Measurements from ENCODE around the gene NHP2. TPM values are rescaled to one million over a fixed set of nuclear protein-coding genes. Genes with fewer than 3 reads are reported as not detected.
A peak's percentile ranks its signal among the peaks of the same experiment; 100 is the strongest.

Gene NHP2
- total and polyA plus RNA-seq, 9 of the 15 experiments (the other 6 are each of a cell fraction or from before 2014, with no cell fraction given): 52.8 to 622 (median 144) TPM

DNA sequence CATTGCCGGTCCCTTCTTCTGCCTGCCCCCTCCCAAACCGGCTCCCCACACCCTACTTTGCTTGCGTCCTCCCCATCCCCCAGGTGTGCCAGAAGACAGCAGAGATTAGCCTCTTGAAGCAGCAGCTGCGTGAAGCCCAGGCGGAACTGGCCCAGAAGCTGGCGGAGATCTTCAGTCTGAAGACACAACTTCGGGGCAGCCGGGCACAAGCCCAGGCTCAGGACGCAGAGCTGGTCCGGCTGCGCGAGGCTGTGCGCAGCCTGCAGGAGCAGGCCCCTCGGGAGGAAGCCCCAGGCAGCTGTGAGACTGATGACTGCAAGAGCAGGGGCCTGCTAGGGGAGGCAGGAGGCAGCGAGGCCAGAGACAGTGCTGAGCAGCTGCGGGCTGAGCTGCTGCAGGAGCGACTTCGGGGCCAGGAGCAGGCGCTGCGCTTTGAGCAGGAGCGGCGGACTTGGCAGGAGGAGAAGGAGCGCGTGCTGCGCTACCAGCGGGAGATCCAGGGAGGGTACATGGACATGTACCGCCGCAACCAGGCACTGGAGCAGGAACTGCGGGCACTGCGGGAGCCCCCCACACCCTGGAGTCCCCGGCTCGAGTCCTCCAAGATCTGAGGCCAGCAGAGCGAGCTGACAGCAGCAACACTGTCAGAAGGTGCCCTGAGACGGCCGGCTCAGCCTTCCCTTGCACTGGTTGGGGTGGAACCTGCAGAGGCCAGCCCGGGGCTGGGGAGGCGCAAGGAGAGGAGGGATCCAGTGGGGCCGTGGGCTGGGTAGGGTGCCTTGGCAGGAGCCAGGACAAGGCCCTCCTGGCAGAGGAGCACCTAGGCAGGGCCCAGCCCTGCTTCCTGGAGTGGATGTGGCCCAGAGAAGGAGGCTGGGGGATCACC is 32.1 kb downstream of the NHP2 start (continued):
- TF ChIP-seq, protein P1, sequence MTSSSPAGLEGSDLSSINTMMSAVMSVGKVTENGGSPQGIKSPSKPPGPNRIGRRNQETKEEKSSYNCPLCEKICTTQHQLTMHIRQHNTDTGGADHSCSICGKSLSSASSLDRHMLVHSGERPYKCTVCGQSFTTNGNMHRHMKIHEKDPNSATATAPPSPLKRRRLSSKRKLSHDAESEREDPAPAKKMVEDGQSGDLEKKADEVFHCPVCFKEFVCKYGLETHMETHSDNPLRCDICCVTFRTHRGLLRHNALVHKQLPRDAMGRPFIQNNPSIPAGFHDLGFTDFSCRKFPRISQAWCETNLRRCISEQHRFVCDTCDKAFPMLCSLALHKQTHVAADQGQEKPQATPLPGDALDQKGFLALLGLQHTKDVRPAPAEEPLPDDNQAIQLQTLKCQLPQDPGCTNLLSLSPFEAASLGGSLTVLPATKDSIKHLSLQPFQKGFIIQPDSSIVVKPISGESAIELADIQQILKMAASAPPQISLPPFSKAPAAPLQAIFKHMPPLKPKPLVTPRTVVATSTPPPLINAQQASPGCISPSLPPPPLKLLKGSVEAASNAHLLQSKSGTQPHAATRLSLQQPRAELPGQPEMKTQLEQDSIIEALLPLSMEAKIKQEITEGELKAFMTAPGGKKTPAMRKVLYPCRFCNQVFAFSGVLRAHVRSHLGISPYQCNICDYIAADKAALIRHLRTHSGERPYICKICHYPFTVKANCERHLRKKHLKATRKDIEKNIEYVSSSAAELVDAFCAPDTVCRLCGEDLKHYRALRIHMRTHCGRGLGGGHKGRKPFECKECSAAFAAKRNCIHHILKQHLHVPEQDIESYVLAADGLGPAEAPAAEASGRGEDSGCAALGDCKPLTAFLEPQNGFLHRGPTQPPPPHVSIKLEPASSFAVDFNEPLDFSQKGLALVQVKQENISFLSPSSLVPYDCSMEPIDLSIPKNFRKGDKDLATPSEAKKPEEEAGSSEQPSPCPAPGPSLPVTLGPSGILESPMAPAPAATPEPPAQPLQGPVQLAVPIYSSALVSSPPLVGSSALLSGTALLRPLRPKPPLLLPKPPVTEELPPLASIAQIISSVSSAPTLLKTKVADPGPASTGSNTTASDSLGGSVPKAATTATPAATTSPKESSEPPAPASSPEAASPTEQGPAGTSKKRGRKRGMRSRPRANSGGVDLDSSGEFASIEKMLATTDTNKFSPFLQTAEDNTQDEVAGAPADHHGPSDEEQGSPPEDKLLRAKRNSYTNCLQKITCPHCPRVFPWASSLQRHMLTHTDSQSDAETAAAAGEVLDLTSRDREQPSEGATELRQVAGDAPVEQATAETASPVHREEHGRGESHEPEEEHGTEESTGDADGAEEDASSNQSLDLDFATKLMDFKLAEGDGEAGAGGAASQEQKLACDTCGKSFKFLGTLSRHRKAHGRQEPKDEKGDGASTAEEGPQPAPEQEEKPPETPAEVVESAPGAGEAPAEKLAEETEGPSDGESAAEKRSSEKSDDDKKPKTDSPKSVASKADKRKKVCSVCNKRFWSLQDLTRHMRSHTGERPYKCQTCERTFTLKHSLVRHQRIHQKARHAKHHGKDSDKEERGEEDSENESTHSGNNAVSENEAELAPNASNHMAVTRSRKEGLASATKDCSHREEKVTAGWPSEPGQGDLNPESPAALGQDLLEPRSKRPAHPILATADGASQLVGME (CRISPR knock-in tag; IDR thresholded peaks at IDR 0.05): 0 out of 2 replicates have a peak, but pooled peaks have one; percentile 4
- TF ChIP-seq CBX3 (IDR thresholded peaks at IDR 0.05; ENCODE audit: borderline replicate concordance in 1 of 2, low read length in 2 of 2) (no peak), ARID2 (IDR thresholded peaks at IDR 0.05) (no peak), POLR2G (IDR thresholded peaks at IDR 0.05; ENCODE audit: low read depth, low read length) (peak; percentile 15; the same call in 1 of the 2 replicates)
- TF ChIP-seq, protein P2, sequence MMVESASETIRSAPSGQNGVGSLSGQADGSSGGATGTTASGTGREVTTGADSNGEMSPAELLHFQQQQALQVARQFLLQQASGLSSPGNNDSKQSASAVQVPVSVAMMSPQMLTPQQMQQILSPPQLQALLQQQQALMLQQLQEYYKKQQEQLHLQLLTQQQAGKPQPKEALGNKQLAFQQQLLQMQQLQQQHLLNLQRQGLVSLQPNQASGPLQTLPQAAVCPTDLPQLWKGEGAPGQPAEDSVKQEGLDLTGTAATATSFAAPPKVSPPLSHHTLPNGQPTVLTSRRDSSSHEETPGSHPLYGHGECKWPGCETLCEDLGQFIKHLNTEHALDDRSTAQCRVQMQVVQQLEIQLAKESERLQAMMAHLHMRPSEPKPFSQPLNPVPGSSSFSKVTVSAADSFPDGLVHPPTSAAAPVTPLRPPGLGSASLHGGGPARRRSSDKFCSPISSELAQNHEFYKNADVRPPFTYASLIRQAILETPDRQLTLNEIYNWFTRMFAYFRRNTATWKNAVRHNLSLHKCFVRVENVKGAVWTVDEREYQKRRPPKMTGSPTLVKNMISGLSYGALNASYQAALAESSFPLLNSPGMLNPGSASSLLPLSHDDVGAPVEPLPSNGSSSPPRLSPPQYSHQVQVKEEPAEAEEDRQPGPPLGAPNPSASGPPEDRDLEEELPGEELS (CRISPR knock-in tag; IDR thresholded peaks at IDR 0.05; ENCODE audit: borderline replicate concordance): no peak

All from K562 (cell line).